ENCODE measurements around the gene NTRK1.

NTRK1 gene

DNA sequence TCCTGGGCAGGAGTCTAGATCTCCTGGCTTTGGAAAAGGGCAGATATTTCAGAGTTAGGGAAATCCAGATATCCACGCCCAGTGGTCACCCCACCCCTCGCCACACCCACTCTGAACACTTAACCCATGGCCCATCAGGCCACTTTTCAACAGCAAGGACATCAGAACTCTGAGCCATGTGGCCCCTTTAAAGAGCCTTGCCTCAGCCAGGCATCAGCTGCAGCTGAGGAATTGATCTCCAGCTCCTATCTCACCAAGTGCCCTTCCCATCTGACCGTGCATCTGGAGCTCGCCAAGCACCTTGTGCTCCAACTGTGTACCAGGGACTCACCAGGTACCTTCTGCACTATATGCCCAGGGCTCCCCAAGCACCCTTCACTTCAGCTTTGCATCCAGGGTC, 23.8 kb upstream of the NTRK1 start:
- DNase-seq, result no peak

DNA sequence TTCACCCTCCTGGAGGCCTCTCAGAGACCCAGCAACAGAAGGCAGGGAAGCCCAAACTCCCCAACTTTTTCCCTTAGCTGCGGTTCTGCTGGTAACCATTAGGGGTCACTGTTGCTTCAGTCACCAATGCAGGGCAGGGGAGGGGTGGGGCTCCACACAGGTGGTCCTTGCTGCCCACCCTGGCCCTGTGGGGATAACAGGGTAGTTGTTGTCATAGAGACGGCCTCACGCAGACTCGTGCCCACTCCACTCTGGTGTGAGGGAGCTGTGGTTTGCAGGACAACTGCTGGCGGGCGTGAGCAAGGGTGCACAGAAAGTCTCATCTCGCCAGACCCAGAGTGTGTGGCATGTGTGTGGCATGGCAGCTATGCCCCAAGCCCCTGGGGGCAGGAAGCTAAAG, 21.7 kb upstream of the NTRK1 start:
- peak in 6 of 56 donors; percentile 5 to 29 (median 12) for DNase-seq

DNA sequence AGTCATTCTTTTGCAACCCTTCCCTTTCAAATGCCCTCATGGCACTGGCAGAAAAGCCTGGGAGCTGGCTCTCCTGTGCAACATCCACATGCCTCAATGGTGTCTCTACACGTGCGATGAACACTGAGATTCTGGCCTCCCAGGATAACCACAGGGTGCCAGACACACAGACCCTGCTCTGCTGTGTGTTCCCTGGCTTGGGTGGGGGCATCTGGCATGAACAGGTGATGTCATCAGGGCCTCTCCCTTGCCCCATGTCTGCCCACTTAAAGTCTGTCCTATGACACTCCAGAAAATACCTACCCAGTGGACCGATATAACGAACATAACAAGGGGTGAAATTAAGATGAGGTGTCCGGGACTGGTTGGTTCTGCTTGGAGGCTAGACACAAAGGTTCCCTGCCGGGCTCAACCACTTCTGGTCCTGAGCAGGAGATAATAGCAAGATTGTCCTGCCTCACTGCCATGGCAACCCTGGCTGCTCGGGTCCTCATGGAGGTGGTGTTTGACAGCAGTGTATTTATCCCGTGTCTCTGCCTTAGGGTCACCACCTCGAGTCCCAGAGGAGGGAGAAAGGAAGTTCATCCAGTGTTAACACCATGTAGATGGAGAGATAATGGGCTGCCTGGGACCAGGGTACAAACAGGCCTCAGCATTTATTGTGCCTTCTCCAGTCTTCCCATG, 21.1 kb upstream of the NTRK1 start:
- DNase-seq, result no peak

DNA sequence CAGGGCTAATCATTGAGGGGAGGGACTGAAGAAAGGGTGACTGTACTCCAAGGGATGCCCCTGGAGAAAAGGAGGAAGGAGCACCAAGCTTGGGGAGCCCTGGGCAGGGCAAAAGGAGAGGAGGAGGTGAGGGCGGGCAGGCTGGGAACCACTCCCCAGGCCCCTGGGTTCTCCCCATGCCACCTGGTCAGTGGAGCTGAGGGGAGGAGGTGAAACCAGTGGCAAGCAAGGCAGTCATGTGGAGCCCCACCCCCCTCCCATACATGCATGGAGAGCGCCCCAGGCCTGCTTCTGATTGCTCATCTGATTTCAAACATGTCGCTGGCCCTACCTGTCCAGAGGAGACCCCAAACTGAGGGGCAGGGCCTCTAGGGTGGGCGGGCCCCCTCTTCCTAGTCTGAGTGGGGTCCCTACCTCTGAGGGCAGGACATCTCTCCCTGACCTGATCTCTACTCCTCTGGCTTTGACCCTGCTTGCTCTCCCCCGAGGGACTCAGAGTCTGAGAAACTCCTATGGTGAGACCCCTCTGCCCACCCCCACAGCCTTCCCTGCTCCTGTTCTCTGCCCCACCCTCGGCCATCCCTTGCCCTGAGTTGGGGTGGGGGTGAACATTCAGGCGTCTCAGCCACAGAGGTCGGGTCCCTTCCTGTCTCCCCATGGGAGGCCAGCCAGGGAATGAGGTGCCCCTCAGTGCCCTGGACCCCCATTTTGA, 20.3 kb upstream of the NTRK1 start:
- DNase-seq, result no peak

DNA sequence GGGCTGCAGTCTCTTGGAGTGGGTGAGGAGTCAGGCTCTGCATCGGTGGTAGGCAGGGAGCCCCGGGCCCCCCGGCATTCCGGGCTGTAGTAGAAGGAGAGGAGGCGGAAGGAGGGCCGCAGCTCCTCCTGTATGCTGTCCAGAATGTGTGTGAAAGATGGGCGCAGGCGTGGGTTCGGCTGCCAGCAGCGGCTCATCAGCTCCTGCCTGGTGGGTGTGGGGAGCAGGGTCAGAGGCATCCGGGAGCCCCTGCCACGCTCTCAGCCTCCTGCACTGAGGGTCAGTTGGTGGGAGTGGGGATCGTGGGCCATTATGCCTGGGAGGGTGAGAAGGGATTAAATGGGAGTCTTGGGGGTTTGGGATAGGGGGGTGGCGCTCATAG, 19.8 kb upstream of the NTRK1 start:
- no peak for DNase-seq

DNA sequence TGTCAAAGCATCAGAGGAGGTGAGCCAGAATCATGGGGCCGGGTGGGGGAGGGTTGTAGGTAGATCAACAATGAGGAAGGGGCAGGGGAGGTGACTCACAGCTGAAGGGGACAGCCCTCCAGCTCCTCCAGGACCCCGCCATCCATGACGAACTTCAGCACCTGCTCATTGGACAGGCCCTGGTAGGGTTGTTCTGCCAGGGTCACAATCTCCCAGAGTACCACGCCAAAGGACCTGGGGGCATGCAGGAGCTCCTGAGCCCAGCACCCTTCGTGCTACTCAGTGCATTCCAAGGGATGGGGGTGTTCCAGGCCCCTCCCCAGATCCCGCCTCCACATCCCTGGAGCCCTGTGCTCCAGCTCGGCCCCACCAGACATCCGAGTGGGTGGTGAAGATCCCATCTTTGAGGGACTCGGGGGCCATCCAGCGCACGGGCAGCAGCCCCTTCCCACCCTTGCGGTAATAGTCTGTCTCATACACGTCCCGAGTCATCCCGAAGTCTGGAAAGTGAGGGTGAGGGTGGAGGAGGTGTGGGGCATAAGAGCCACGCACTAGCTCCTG, 19.3 kb upstream of the NTRK1 start:
- no peak for DNase-seq

DNA sequence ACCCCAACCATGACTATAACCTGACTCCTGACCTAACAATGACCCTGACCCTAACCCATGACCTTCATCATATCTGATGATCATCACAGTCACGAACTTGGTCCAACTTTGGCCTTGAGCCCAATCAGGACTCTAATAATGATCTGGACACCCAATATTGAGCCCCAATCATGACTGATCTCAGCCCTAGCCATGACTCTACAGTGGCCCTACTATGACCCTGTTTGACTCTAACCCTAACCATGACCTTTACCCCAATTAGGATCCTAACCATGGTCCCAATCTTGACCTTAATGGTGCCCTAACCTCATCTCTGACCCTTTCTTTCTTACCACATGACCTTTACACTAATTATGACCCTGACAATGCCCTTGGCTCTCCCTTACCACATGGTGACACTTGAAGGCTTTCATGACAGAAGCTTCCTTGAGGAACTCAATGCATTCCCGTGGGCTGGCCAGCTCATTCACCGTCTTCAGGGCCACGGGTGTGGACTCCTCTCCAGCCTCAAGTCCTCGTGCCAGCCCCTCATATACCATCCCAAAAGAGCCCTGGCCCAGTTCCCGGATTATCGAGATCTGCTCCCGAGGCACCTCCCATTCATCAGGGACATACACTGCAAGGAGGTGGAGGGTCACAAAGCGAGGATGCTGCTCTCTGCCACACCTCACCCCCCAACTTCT, 17.9 kb upstream of the NTRK1 start:
- no peak for DNase-seq

DNA sequence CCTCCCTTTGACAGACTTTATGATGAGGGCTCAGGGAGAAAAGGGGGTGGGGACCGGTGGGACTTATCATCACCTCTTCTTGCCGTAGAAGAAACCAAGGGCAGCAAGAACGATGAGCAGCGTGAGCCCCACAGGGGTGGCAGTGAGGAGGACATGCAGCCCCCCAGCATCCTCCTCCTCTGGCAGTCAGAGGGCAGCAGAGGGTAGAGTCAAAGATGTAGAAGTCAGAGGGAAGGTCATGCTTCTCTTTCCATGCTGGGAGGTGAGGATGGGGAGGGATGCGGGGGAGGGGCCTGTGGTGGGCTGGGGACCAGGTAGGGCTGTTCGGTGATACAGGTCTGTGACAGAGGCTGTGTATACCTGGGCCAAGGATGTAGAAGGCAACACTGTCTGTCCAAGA, 16.6 kb upstream of the NTRK1 start:
- DNase-seq, result no peak

DNA sequence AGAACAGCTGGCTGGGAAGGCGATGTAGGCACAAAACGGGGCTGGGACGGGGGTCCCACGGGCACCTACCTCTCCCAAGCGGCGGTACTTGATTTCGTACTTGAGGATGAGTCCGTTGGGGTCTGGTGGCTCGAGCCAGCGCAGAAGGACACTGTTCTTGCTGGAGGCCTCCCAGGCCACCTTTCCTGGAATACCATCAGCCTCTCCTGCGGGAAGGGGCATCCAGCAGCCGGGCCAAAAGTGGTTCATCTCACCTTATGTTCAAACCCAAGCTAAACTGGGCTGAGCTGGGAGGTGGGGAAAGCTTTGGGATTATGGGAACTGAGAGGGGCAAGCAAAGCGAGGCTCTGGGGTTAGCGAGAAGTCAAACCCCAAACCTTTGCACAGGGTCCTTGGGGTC, 16.0 kb upstream of the NTRK1 start:
- DNase-seq, result no peak

DNA sequence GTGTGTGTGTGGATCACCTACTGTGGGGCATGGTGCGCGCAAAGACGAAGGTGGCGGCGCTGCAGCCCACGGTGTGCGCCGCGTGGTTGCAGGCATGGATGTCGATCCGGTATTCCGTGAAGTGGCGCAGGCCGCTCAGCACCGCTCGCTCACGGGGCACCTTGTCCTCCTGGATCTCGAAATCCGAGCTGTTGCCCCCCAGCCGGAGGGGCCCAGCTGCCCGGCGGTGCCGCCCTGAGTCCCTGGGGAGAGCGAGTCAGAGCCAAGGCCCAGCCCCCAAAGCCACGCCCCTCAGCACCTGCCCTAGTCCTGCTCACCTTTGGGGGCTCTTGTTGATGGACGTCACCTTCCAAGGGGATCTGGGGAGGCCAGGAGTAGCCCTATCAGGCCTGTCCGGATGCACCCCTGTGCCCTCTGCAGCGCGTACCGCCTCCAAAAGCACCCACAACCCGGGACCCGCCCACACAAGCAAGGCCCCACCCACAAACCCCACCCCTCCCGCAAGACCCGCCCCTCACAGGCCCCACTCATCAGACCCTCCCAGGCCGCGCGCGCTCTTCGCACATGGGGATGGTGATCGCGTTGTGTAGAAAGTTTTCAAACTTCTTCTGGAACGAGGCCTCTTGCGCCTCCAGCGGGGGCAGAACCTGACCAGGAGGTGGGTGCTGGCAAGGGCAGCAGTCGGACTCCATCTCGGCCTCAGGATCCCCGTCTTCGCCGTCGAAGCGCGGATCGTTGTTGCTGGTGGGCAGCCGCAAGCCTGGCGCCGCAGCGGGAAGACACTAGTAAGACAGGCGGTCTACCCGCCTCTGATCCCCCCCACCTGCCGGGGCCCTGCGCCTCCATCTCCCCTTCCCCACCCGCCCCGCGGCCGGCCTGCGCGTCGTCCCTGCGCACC, 15.4 kb upstream of the NTRK1 start:
- DNase-seq, result no peak

DNA sequence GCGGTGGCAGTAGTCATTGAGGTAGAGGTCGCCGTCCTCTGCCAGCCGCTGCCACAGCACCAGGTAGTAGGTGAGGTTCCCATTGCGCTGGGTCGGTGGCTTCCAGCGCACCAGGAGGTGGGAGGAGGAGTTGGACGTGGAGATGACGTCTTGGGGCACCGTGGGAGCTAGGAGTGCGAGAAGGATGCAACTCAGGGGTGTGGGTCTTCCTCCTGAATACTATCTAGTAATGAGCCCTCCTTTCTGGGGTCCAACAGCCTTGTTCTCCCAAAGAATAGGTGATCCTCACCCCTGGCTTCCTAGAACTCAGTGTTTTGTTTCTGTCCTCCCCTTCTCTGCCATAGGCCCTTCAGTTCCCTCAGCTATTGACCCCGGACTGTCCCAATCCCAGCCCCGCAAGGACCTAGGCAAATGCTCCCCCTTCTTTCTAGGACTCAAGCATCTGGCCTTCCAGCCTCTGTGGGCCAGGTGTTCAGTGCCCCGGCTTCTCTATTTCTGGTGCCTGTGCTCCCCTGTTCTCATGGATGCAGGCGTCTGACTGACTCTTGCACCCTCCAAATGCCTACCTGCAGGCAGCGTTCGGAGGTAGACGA, 14.6 kb upstream of the NTRK1 start:
- no peak for DNase-seq

DNA sequence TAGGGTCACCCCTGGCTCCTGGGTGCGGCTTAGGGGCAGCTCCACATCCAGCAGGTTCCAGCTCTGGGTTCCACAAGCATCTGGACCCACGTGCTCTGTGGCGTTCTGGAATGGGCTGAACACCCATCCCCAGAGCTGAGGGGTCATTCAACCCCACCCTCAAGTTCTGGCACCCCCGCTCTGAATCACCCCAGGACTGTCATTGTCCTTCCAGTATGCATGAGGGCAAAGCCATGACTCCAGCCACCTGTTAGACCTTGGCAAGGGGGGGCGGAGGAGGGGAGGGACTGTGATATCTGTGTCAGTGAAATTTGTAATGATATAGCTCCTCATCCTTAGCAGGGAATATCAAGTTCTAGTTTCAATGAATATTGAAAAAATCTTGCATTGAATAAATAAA, 14.0 kb upstream of the NTRK1 start:
- no peak for DNase-seq

DNA sequence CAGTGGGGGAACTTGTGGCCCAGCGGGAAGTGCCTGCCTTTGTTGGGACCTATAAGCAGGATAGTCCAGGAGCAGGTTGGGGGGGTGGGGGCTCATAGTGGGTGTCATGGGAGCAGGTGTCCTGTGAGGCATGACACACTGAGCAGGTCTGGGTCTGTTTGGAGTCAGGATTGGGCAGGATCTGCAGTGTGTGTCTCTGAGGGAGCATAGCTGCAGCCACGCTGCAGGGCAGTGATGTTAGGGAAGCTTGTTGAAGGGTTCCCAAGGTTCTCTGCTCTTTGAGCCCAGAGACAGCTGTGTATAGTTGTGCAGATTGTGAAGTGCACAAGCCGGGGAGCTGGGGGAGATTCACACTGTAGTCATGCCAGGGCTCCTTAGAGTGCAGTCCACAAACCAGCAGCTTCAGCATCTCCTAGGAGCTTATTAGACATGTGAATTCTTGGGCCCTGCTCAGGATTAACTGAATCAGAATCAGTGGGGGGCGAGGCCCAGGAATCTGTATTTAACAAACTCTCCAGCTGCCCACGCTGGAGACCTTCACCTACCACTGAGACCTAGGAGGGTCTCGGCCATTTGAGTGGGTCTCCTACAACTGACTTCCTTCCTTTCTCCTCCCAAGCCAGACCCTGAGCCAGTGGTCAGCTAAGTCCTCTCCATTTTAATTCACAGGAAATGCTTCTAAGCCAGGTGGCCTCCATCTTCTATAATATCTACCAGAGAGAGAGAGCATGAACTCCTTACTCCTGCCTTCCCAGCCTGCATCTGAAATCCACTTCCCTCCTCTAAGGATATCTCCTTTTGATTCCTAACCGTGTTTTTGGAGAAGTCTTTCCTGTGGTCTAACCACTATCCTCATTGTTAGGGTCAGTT, 12.8 kb upstream of the NTRK1 start:
- no peak for DNase-seq

DNA sequence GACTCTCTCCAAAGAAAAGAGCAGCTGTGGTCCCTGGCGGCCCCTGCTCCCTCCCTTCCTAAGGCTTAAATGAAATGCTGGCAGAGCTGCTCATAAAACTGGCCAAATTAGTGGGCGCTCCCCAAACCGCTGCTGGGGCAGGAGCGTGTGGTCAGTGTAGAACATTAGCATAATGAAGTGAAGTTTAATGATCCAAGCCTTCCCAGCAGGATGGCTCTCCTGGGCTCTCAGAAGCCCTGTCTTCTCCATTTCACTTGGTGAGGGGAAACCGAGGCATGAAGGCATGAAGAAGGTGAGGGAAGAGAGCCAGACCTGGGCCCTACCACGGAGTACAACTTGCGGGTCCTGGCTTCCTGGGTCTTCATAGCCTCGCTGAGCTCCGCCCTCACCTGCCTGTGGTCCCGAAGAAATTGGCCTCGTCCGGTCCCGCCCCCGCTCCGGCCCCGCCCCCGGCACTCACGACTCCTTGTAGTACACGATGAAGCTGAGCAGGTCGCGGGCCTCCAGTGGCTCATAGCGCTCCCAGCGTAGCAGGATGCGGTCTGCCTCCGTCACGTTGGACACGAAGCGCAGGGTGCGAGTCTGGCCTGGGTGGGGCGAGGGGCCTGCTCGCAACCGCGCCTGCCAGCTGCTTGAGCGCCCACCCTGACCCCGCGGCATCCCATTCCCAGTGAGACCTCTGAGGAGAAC, 12.1 kb upstream of the NTRK1 start:
- DNase-seq, result peak in 1 of 56 donors; percentile 6

DNA sequence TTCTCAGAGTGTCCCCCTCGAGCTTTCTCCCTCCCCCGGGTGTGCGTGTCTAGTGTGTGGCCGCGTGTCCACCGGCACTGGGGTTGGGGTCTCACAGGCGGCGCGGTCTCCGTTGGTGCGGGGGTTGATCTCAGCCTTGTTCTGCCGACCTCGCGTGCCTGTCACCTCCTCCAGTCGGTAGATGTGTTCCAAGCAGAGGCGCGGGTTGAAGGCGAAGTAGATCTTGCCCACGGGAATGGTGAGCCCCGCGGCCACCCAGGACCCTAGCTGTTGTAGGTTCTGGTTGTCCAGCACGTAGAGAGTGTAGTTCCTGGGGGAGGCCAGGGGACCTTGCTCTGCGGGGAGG, 11.5 kb upstream of the NTRK1 start:
- DNase-seq, result no peak

DNA sequence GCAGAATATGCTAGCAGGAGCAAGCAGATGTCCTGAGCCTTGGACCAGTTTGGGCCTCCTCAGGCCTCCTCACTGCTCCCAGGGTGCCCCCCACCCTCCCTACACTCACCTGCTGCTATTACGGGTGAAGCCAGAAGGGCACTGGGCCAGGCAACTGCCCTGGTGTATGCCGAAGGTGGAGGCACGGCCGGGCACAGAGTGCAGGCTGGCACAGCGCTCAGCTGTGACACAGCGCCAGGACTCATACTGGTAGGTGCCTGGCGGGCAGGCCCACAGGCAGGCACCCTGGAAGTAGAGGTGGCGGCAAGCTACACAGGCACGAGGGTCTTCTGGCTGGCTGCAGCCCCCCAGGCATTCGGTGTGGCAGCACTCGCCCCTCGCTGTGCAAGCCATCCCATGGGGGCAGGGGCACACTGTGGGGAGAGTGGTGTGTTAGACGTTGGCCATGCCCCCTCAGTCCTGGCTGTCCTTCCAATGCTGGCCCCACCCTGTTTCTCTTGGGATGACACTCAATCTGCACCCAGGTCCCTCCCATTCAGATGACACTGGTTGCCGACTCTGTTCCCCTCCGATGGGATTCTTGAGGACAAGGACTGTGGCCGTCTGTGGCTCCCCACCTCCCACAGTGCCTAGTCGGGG, 8.8 kb upstream of the NTRK1 start:
- DNase-seq, result no peak

DNA sequence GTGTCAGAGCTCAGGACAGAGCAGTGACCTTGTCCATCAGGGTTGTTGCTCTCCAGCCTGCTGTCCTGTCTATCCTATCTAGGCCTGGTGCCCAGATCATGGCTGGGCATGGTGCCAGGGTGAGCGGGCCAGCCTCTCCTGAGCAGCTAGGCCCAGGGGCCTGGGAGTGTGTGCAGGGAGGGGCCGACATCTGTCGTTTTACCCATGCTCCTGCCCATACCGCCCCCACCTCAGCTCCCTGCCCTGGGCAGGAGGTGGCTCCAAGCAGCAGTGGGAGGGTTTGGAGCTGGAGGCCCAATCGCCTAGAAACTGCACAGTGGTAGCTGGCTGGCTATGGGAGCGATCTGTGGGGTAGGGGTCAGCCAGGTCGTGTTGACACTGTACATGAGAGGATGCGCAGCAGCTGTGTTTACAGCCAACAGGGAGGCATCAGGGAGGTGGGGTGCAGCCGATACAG, 8.2 kb upstream of the NTRK1 start:
- DNase-seq, result peak in 34 of 56 donors; percentile 1 to 76 (median 21)

DNA sequence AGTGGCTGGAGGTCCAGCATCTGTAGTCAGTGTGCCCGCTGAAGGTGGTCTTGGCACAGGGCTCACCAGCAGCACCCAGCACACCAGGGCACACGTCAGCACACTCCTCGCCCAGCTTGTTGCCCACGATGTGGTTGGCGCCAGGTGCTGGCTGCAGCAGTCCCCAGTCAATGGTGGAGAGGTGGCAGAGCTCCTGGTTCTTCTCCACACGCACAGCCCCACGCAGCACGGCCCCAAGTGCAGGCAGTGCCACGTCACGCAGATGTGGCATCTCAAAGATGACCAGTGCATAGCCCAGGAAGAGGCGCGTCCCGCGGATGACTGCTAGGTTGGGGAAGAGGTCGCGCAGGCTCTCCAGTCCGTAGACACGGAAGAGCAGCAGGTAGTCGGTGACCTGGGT, 6.9 kb upstream of the NTRK1 start:
- no peak for DNase-seq

DNA sequence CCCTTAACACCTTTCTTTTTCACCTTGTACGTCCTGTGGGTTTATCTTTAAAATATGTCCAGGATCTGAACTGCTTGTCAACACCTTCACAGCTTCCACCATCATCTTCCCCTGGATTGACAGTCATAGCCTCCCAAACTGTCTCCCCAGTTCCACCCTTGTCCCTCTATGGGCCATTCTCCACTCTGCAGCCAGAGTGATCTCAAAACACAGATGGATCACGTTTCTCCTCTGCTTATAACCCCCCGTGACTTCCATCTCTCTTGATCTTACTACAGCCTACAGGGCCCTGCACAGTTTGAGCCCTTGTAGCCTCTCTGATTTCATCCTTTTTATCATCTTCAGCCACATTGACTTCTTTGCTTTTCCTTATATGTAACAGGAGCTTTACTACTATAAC, 6.0 kb upstream of the NTRK1 start:
- DNase-seq, result no peak
